Measurements from ENCODE around the gene CRACDL. TPM values are rescaled to one million over a fixed set of nuclear protein-coding genes. Genes with fewer than 3 reads are reported as not detected.
"Not testable (repeated sequence)": the region's sequence is repeated elsewhere in the genome, so short reads cannot be mapped to it uniquely, and the experiment has no call there.

CRACDL gene
- total RNA-seq, 1 experiment from 2014 or later, result not detected

- H3K27me3 ChIP-seq, result no peaks in the 10 kb centered on the region
- H3K36me3 ChIP-seq, result no peaks in the 10 kb centered on the region
- H3K4me3 ChIP-seq, result no peak overlapping the region
- no peaks in the 10 kb centered on the region for H3K9me3 ChIP-seq
- peak; percentile 97 for DNase-seq
These were observed 23.7 kb downstream of the CRACDL start for GRCh38 chr2:98912221-98912851.

GRCh38 chr2:98911376-98912154 lies 24.5 kb downstream of the CRACDL start:
- Histone ChIP-seq H3K27me3 (no peaks in the 10 kb centered on the region), H3K36me3 (no peaks in the 10 kb centered on the region), H3K4me3 (no peak overlapping the region), H3K9me3 (no peaks in the 10 kb centered on the region)
- no peak for DNase-seq

- H3K36me3 ChIP-seq, result no peaks in the 10 kb centered on the region
- no peaks in the 10 kb centered on the region for H3K27me3 ChIP-seq
- DNase-seq, result no peak
- H3K4me3 ChIP-seq, result no peak overlapping the region
- H3K9me3 ChIP-seq, result no peaks in the 10 kb centered on the region
These were observed 25.0 kb downstream of the CRACDL start for GRCh38 chr2:98911126-98911375.

- H3K4me3 ChIP-seq, result no peak overlapping the region
- H3K9me3 ChIP-seq, result no peaks in the 10 kb centered on the region
- no peaks in the 10 kb centered on the region for H3K36me3 ChIP-seq
- DNase-seq, result no peak
- no peaks in the 10 kb centered on the region for H3K27me3 ChIP-seq
These were observed 25.5 kb downstream of the CRACDL start for GRCh38 chr2:98910349-98911125.

- Histone ChIP-seq H3K9me3 (no peaks in the 10 kb centered on the region), H3K36me3 (no peaks in the 10 kb centered on the region), H3K27me3 (no peaks in the 10 kb centered on the region), H3K4me3 (no peak overlapping the region)
- DNase-seq, result peak; percentile 50
These were observed 26.5 kb downstream of the CRACDL start for GRCh38 chr2:98909317-98910211.

GRCh38 chr2:98908931-98909316 lies 27.1 kb downstream of the CRACDL start:
- Histone ChIP-seq H3K9me3 (no peaks in the 10 kb centered on the region), H3K27me3 (no peaks in the 10 kb centered on the region), H3K4me3 (no peak overlapping the region), H3K36me3 (no peaks in the 10 kb centered on the region)
- no peak for DNase-seq

GRCh38 chr2:98907966-98908905 lies 27.8 kb downstream of the CRACDL start:
- H3K4me3 ChIP-seq, result no peak overlapping the region
- H3K27me3 ChIP-seq, result no peaks in the 10 kb centered on the region
- no peaks in the 10 kb centered on the region for H3K36me3 ChIP-seq
- no peak for DNase-seq
- no peaks in the 10 kb centered on the region for H3K9me3 ChIP-seq

GRCh38 chr2:98907385-98907784 lies 28.6 kb downstream of the CRACDL start:
- H3K27me3 ChIP-seq, result no peaks in the 10 kb centered on the region
- no peak overlapping the region for H3K4me3 ChIP-seq
- H3K9me3 ChIP-seq, result no peaks in the 10 kb centered on the region
- H3K36me3 ChIP-seq, result no peaks in the 10 kb centered on the region
- DNase-seq, result no peak

- H3K9me3 ChIP-seq, result no peaks in the 10 kb centered on the region
- H3K27me3 ChIP-seq, result no peaks in the 10 kb centered on the region
- H3K36me3 ChIP-seq, result no peaks in the 10 kb centered on the region
- no peak for DNase-seq
- H3K4me3 ChIP-seq, result no peak overlapping the region
These were observed 32.1 kb downstream of the CRACDL start for GRCh38 chr2:98903767-98904485.

- H3K9me3 ChIP-seq, result no peaks in the 10 kb centered on the region
- DNase-seq, result no peak
- H3K27me3 ChIP-seq, result no peaks in the 10 kb centered on the region
- H3K4me3 ChIP-seq, result no peak overlapping the region
- no peaks in the 10 kb centered on the region for H3K36me3 ChIP-seq
These were observed 33.0 kb downstream of the CRACDL start for GRCh38 chr2:98903064-98903355.

GRCh38 chr2:98902209-98903063 lies 33.6 kb downstream of the CRACDL start:
- Histone ChIP-seq H3K36me3 (no peaks in the 10 kb centered on the region), H3K9me3 (no peaks in the 10 kb centered on the region), H3K4me3 (no peak overlapping the region), H3K27me3 (no peaks in the 10 kb centered on the region)
- DNase-seq, result no peak

- Histone ChIP-seq H3K4me3 (no peak overlapping the region), H3K36me3 (no peaks in the 10 kb centered on the region)
These were observed 34.3 kb downstream of the CRACDL start for GRCh38 chr2:98901702-98902101.

GRCh38 chr2:98901291-98901690 lies 34.7 kb downstream of the CRACDL start:
- H3K4me3 ChIP-seq, result no peak overlapping the region
- H3K27me3 ChIP-seq, result no peaks in the 10 kb centered on the region
- no peaks in the 10 kb centered on the region for H3K36me3 ChIP-seq
- no peak for DNase-seq
- H3K9me3 ChIP-seq, result no peaks in the 10 kb centered on the region

More at GRCh38 chr2:98901702-98902101, 34.3 kb downstream of the CRACDL start:
- H3K27me3 ChIP-seq, result no peaks in the 10 kb centered on the region
- H3K9me3 ChIP-seq, result no peaks in the 10 kb centered on the region
- DNase-seq, result no peak

GRCh38 chr2:98900721-98901120 lies 35.3 kb downstream of the CRACDL start:
- H3K27me3 ChIP-seq, result no peaks in the 10 kb centered on the region
- no peak for DNase-seq
- no peak overlapping the region for H3K4me3 ChIP-seq
- H3K9me3 ChIP-seq, result no peaks in the 10 kb centered on the region
- H3K36me3 ChIP-seq, result no peaks in the 10 kb centered on the region

- DNase-seq, H3K36me3 ChIP-seq, H3K27me3 ChIP-seq, H3K9me3 ChIP-seq, H3K4me3 ChIP-seq: not testable (repeated sequence)
These were observed 36.3 kb downstream of the CRACDL start for GRCh38 chr2:98899703-98900078.
